ENCODE measurements around the gene CCT5. TPM values are rescaled to one million over a fixed set of nuclear protein-coding genes. Genes with fewer than 3 reads are reported as not detected.

The CCT5 gene
- polyA plus RNA-seq, 1 donor (not counting 4 experiments of a cell fraction or from before 2014, with no cell fraction given): 558 TPM

GRCh38 chr5:10254686-10255085 lies 4.6 kb downstream of the CCT5 start:
- H4K20me1 ChIP-seq (ENCODE audit: control insufficient read depth, extremely low read depth, insufficient read depth, low read length): no peaks in the 10 kb centered on the region
- dilution Hi-C loops (cut with MboI; ENCODE audit: extremely low pct_ligation_motif_present, low sequenced_read_pairs): no loop called here
- DNase-seq (ENCODE audit: low read depth, low spot score): no peak
- peaks cover 40 to 54% of the 10 kb centered on the region in 2 experiments for H3K36me3 ChIP-seq (ENCODE audit: control insufficient read depth in 2 of 2, extremely low read depth in 1 of 2, insufficient read depth in 2 of 2, low read length in 2 of 2)
- H3K27me3 ChIP-seq (ENCODE audit: control insufficient read depth, extremely low read depth, insufficient read depth, low read length): no peaks in the 10 kb centered on the region
- H3K9ac ChIP-seq (ENCODE audit: control insufficient read depth, extremely low read depth, insufficient read depth, low read length): no peak overlapping the region
- TF ChIP-seq CTCF (optimal IDR thresholded peaks at IDR 0.05 in 1 of 3, IDR thresholded peaks at IDR 0.05 in 1 of 3, conservative IDR thresholded peaks at IDR 0.05 in 1 of 3; ENCODE audit: extremely low read depth in 1 of 3, insufficient read depth in 2 of 3, low read length in 3 of 3) (no peak), EZH2 (IDR thresholded peaks at IDR 0.05; ENCODE audit: low read length) (no peak)
- no peak overlapping the region for H2AFZ ChIP-seq (ENCODE audit: control insufficient read depth, low read length)
- H3K27ac ChIP-seq (ENCODE audit: control insufficient read depth, insufficient read depth, low read length): no peak overlapping the region
- no peak overlapping the region for H3K4me2 ChIP-seq (ENCODE audit: control insufficient read depth, extremely low read depth, insufficient read depth, low read depth, low read length)
- H3K4me1 ChIP-seq (ENCODE audit: control insufficient read depth, extremely low read depth, insufficient read depth, low read length): peaks cover 12% of the 10 kb centered on the region
- H3K9me3 ChIP-seq (ENCODE audit: control insufficient read depth, low read depth, low read length): no peaks in the 10 kb centered on the region
- H3K9me1 ChIP-seq (ENCODE audit: control insufficient read depth, extremely low read depth, insufficient read depth, low read length): peaks cover 2% of the 10 kb centered on the region
- peaks cover 85% of the 10 kb centered on the region for H3K79me2 ChIP-seq (ENCODE audit: control insufficient read depth, insufficient read depth, low read length)
- H3K4me3 ChIP-seq (ENCODE audit: control insufficient read depth in 2 of 3, extremely low read depth in 1 of 3, insufficient read depth in 2 of 3, low read depth in 1 of 3, low read length in 3 of 3): no peak overlapping the region
- FAIRE-seq: no peak

GRCh38 chr5:10257870-10258269 lies 7.8 kb downstream of the CCT5 start:
- Histone ChIP-seq H4K20me1 (ENCODE audit: control insufficient read depth, extremely low read depth, insufficient read depth, low read length) (peaks cover 8% of the 10 kb centered on the region), H3K27me3 (ENCODE audit: control insufficient read depth, extremely low read depth, insufficient read depth, low read length) (no peaks in the 10 kb centered on the region), H3K27ac (ENCODE audit: control insufficient read depth, insufficient read depth, low read length) (no peak overlapping the region), H3K9me1 (ENCODE audit: control insufficient read depth, extremely low read depth, insufficient read depth, low read length) (no peaks in the 10 kb centered on the region), H3K4me3 (ENCODE audit: control insufficient read depth in 2 of 3, extremely low read depth in 1 of 3, insufficient read depth in 2 of 3, low read depth in 1 of 3, low read length in 3 of 3) (no peak overlapping the region), H3K9me3 (ENCODE audit: control insufficient read depth, low read depth, low read length) (no peaks in the 10 kb centered on the region), H2AFZ (ENCODE audit: control insufficient read depth, low read length) (no peak overlapping the region), H3K4me2 (ENCODE audit: control insufficient read depth, extremely low read depth, insufficient read depth, low read depth, low read length) (no peak overlapping the region), H3K36me3 (ENCODE audit: control insufficient read depth in 2 of 2, extremely low read depth in 1 of 2, insufficient read depth in 2 of 2, low read length in 2 of 2) (peaks cover 59 to 72% of the 10 kb centered on the region in 2 experiments), H3K79me2 (ENCODE audit: control insufficient read depth, insufficient read depth, low read length) (peaks cover 64% of the 10 kb centered on the region), H3K9ac (ENCODE audit: control insufficient read depth, extremely low read depth, insufficient read depth, low read length) (no peak overlapping the region), H3K4me1 (ENCODE audit: control insufficient read depth, extremely low read depth, insufficient read depth, low read length) (no peaks in the 10 kb centered on the region)
- FAIRE-seq (no peak), DNase-seq (ENCODE audit: low read depth, low spot score) (no peak)
- dilution Hi-C loops (cut with MboI; ENCODE audit: extremely low pct_ligation_motif_present, low sequenced_read_pairs): no loop called here
- TF ChIP-seq EZH2 (IDR thresholded peaks at IDR 0.05; ENCODE audit: low read length) (no peak), CTCF (optimal IDR thresholded peaks at IDR 0.05 in 1 of 3, IDR thresholded peaks at IDR 0.05 in 1 of 3, conservative IDR thresholded peaks at IDR 0.05 in 1 of 3; ENCODE audit: extremely low read depth in 1 of 3, insufficient read depth in 2 of 3, low read length in 3 of 3) (no peak)

All from keratinocyte (primary cell).